Measurements from ENCODE around the gene DMD.

Gene DMD

GRCh38 chrX:32842053-32842452 is 369.3 kb downstream of the DMD start:
- Histone ChIP-seq H3K4me3 (ENCODE audit: low read length, poor library complexity, severe bottlenecking) (no peak overlapping the region), H3K27me3 (ENCODE audit: insufficient read depth, low read length, poor library complexity, severe bottlenecking) (no peaks in the 10 kb centered on the region), H3K9me3 (ENCODE audit: insufficient read depth, low read depth, low read length) (no peaks in the 10 kb centered on the region), H3K9ac (ENCODE audit: low read depth, low read length, poor library complexity, severe bottlenecking) (no peak overlapping the region), H3F3A (ENCODE audit: low read depth) (no peaks in the 10 kb centered on the region), H3K36me3 (ENCODE audit: insufficient read depth, low read length) (no peaks in the 10 kb centered on the region), H3K4me2 (ENCODE audit: low read depth, low read length, poor library complexity, severe bottlenecking) (no peak overlapping the region), H4K20me1 (ENCODE audit: insufficient read depth, low read length, poor library complexity, severe bottlenecking) (no peaks in the 10 kb centered on the region), H3K9me2 (replicated peaks; ENCODE audit: low read depth, low read length) (no peaks in the 10 kb centered on the region), H3K4me1 (ENCODE audit: insufficient read depth, low read length, poor library complexity, severe bottlenecking) (no peaks in the 10 kb centered on the region), H2AFZ (ENCODE audit: low read length) (no peak overlapping the region), H3K79me2 (ENCODE audit: insufficient read depth, low read length) (no peaks in the 10 kb centered on the region)
- TF ChIP-seq, protein P1, sequence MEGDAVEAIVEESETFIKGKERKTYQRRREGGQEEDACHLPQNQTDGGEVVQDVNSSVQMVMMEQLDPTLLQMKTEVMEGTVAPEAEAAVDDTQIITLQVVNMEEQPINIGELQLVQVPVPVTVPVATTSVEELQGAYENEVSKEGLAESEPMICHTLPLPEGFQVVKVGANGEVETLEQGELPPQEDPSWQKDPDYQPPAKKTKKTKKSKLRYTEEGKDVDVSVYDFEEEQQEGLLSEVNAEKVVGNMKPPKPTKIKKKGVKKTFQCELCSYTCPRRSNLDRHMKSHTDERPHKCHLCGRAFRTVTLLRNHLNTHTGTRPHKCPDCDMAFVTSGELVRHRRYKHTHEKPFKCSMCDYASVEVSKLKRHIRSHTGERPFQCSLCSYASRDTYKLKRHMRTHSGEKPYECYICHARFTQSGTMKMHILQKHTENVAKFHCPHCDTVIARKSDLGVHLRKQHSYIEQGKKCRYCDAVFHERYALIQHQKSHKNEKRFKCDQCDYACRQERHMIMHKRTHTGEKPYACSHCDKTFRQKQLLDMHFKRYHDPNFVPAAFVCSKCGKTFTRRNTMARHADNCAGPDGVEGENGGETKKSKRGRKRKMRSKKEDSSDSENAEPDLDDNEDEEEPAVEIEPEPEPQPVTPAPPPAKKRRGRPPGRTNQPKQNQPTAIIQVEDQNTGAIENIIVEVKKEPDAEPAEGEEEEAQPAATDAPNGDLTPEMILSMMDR (conservative IDR thresholded peaks at IDR 0.05; ENCODE audit: low read length), result no peak
- TF ChIP-seq EZH2phosphoT487 (IDR thresholded peaks at IDR 0.05; ENCODE audit: borderline replicate concordance), result no peak

GRCh38 chrX:32839781-32840180 is 371.6 kb downstream of the DMD start:
- Histone ChIP-seq H4K20me1 (ENCODE audit: insufficient read depth, low read length, poor library complexity, severe bottlenecking) (no peaks in the 10 kb centered on the region), H3K4me3 (ENCODE audit: low read length, poor library complexity, severe bottlenecking) (no peak overlapping the region)
- TF ChIP-seq, protein P1 (conservative IDR thresholded peaks at IDR 0.05; ENCODE audit: low read length), result no peak
- TF ChIP-seq EZH2phosphoT487 (IDR thresholded peaks at IDR 0.05; ENCODE audit: borderline replicate concordance), result no peak

GRCh38 chrX:32825009-32825408 is 386.3 kb downstream of the DMD start:
- Histone ChIP-seq H3K79me2 (ENCODE audit: insufficient read depth, low read length) (no peaks in the 10 kb centered on the region), H3K27me3 (ENCODE audit: insufficient read depth, low read length, poor library complexity, severe bottlenecking) (no peaks in the 10 kb centered on the region), H3K4me2 (ENCODE audit: low read depth, low read length, poor library complexity, severe bottlenecking) (no peak overlapping the region), H3K4me1 (ENCODE audit: insufficient read depth, low read length, poor library complexity, severe bottlenecking) (no peaks in the 10 kb centered on the region), H3K9me2 (replicated peaks; ENCODE audit: low read depth, low read length) (no peaks in the 10 kb centered on the region), H3K9me3 (ENCODE audit: insufficient read depth, low read depth, low read length) (no peaks in the 10 kb centered on the region), H3F3A (ENCODE audit: low read depth) (no peaks in the 10 kb centered on the region), H3K4me3 (ENCODE audit: low read length, poor library complexity, severe bottlenecking) (no peak overlapping the region), H3K9ac (ENCODE audit: low read depth, low read length, poor library complexity, severe bottlenecking) (no peak overlapping the region), H3K36me3 (ENCODE audit: insufficient read depth, low read length) (no peaks in the 10 kb centered on the region), H2AFZ (ENCODE audit: low read length) (no peak overlapping the region), H4K20me1 (ENCODE audit: insufficient read depth, low read length, poor library complexity, severe bottlenecking) (no peaks in the 10 kb centered on the region)
- TF ChIP-seq, protein P1 (conservative IDR thresholded peaks at IDR 0.05; ENCODE audit: low read length), result no peak
- no peak for TF ChIP-seq EZH2phosphoT487 (IDR thresholded peaks at IDR 0.05; ENCODE audit: borderline replicate concordance)

More at GRCh38 chrX:32839781-32840180, 371.6 kb downstream of the DMD start:
- Histone ChIP-seq H2AFZ (ENCODE audit: low read length) (no peak overlapping the region), H3K79me2 (ENCODE audit: insufficient read depth, low read length) (no peaks in the 10 kb centered on the region), H3K27me3 (ENCODE audit: insufficient read depth, low read length, poor library complexity, severe bottlenecking) (no peaks in the 10 kb centered on the region), H3K4me2 (ENCODE audit: low read depth, low read length, poor library complexity, severe bottlenecking) (no peak overlapping the region), H3K36me3 (ENCODE audit: insufficient read depth, low read length) (no peaks in the 10 kb centered on the region), H3K9me2 (replicated peaks; ENCODE audit: low read depth, low read length) (no peaks in the 10 kb centered on the region), H3K9me3 (ENCODE audit: insufficient read depth, low read depth, low read length) (no peaks in the 10 kb centered on the region), H3K4me1 (ENCODE audit: insufficient read depth, low read length, poor library complexity, severe bottlenecking) (no peaks in the 10 kb centered on the region), H3F3A (ENCODE audit: low read depth) (no peaks in the 10 kb centered on the region), H3K9ac (ENCODE audit: low read depth, low read length, poor library complexity, severe bottlenecking) (no peak overlapping the region)
